Measurements from ENCODE around the gene GALR3. TPM values are rescaled to one million over a fixed set of nuclear protein-coding genes. Genes with fewer than 3 reads are reported as not detected.
"Not testable (repeated sequence)": the region's sequence is repeated elsewhere in the genome, so short reads cannot be mapped to it uniquely, and the experiment has no call there.

Gene GALR3
- total RNA-seq, 2 donors from 2014 or later, result 0.29 TPM; not detected in 1

DNA sequence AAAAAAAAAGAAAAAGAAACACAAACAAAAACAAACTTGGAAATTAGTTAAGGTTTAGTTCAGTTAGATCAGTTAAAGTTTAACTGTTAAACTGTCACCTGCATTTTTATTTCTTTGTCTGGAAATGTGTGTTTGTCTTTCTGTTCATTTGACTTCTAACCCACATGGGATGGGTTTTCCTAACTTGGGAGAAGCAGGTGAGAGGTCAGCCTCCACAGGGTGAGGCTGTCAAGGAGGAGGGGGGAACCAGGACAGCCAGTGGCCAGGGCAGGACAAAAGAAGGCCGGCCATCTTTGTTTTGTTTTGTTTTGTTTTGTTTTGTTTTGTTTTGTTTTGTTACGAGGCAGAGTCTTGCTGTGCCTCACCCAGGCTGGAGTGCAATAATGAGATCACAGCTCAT, 28.8 kb upstream of the GALR3 start:
- no peak for ATAC-seq (replicated peaks in 1 of 2)
- Mint-ChIP-seq H3K27ac (no peak overlapping the region), H3K27me3 (ENCODE audit: low read depth) (no peaks in the 10 kb centered on the region), H3K9me3 (no peaks in the 10 kb centered on the region), H3K4me1 (ENCODE audit: low read depth) (no peaks in the 10 kb centered on the region), H3K4me3 (no peak overlapping the region), H3K36me3 (ENCODE audit: insufficient read depth in 2 of 2) (no peaks in the 10 kb centered on the region)
- DNase-seq, result no peak

DNA sequence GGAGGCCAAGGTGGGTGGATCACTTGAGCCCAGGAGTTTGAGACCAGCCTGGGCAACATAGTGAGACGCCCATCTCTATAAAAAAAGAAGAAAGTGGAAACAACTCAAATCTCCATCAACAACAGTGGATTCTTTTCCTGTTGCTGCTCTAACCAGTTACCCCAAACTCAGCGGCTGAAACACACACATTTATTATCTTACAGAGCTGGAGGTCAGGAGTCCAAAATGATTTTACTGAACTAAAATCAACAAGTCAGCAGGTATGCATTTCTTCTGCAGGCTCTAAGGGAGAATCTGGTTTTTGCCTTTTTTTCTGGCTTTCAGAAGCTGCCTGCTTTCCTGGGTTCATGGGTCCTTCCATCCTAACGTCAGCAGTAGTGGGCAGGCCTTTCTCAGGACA, 27.1 kb upstream of the GALR3 start:
- Mint-ChIP-seq H3K4me1 (ENCODE audit: low read depth) (no peaks in the 10 kb centered on the region), H3K27ac (no peak overlapping the region), H3K9me3 (no peaks in the 10 kb centered on the region), H3K27me3 (ENCODE audit: low read depth) (no peaks in the 10 kb centered on the region), H3K4me3 (no peak overlapping the region), H3K36me3 (ENCODE audit: insufficient read depth in 2 of 2) (no peaks in the 10 kb centered on the region)
- DNase-seq (no peak), ATAC-seq (replicated peaks in 1 of 2) (no peak)

DNA sequence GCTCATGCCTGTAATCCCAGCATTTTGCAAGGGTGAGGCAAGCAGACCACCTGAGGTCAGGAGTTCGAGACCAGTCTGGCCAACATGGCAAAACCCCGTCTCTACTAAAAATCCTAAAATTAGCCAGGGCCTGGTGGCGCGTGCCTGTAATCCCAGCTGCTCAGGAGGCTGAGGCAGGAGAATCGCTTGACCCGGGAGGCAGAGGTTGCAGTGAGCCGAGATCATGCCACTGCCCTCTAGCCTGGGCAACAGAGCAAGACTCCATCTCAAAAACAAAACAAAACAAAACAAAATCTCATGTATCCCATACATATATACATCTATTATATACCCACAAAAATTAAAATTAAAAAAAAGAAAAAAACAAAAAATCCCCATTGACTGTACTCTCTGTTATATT, 25.9 kb upstream of the GALR3 start:
- H3K9me3 Mint-ChIP-seq; H3K27ac Mint-ChIP-seq; H3K27me3 Mint-ChIP-seq (ENCODE audit: low read depth); H3K4me1 Mint-ChIP-seq (ENCODE audit: low read depth); DNase-seq; ATAC-seq (replicated peaks in 1 of 2); H3K36me3 Mint-ChIP-seq (ENCODE audit: insufficient read depth in 2 of 2); H3K4me3 Mint-ChIP-seq: not testable (repeated sequence)

DNA sequence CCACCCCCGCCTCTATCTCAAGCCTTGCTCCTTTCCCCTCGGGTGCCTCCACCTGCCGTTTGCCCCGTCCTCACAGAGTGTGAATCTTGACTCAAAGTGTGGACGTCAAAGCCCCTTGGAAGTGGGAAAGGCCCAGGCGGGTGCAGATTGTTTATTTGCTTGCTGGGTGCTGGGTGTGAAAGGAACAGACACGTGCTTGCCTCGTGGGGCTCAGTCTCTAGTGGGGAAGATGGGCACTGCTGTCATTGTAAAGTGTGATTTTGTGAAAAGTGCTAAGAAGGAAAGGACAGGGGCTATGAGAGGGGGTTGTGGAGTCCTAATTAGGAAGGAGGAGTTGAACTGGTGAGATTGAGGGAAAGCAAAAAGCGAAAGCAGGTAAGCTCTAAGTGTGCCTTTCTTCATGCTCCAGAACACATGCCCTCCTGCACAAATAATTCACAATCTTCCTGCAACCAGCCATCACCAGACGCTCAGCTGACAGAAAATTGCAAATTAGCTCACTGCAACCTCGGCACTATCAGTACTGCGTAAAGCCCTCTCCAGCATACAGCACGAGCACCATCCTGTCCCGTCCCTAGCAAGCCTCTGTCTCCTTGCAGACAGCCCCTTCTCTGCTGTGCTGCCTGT, 25.2 kb upstream of the GALR3 start:
- Mint-ChIP-seq H3K9me3 (no peaks in the 10 kb centered on the region), H3K4me3 (no peak overlapping the region), H3K27ac (no peak overlapping the region), H3K36me3 (ENCODE audit: insufficient read depth in 2 of 2) (peaks cover 0 to 2% of the 10 kb centered on the region in 2 donors), H3K4me1 (ENCODE audit: low read depth) (peaks cover 4% of the 10 kb centered on the region), H3K27me3 (ENCODE audit: low read depth) (peaks cover 5% of the 10 kb centered on the region)
- DNase-seq, result no peak
- no peak for ATAC-seq (replicated peaks in 1 of 2)

DNA sequence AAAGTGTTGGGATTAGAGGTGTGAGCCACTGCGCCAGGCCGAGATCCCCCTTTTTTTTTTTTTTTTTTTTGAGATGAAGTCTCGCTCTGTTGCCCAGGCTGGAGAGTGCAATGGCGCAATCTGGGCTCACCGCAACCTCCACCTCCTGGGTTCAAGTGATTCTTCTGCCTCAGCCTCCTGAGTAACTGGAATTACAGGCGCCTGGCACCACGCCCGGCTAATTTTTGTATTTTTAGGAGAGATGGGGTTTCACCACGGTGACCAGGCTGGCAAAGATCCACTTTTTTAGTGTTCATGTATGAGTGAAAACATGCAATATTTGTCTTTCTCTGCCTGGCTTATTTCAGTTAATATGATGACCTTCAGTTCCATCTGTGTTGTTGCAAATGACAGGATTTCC, 23.2 kb upstream of the GALR3 start:
- not testable (repeated sequence) for H3K9me3 Mint-ChIP-seq; DNase-seq; H3K36me3 Mint-ChIP-seq (ENCODE audit: insufficient read depth in 2 of 2); H3K27ac Mint-ChIP-seq; H3K4me1 Mint-ChIP-seq (ENCODE audit: low read depth); ATAC-seq (replicated peaks in 1 of 2); H3K4me3 Mint-ChIP-seq
- peaks cover 18% of the 10 kb centered on the region for H3K27me3 Mint-ChIP-seq (ENCODE audit: low read depth)

DNA sequence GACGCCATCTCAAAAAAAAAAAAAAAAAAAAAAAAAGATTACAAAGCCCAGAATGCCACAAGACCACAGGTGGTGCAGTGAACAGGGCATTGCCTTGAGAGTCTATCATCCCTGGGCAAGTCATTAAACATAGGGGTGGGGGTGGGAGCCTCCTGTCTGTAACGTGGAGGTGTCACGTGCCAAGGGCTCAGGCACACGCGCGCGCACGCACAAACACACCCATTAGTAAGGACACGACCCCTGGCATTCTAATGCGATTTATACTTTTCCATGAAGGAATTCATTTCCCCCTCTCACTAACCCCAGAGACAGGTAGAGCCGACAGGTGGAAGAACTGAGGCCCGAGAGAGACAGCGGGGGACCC, 21.3 kb upstream of the GALR3 start:
- DNase-seq (no peak), ATAC-seq (replicated peaks in 1 of 2) (no peak)
- H3K9me3 Mint-ChIP-seq, result no peaks in the 10 kb centered on the region
- peak overlapping the region; percentile 80 to 91 for H3K4me3 Mint-ChIP-seq
- peaks cover 0 to 4% of the 10 kb centered on the region in 2 donors for H3K36me3 Mint-ChIP-seq (ENCODE audit: insufficient read depth in 2 of 2)
- H3K27me3 Mint-ChIP-seq (ENCODE audit: low read depth), result peaks cover 34% of the 10 kb centered on the region
- no peak overlapping the region for H3K27ac Mint-ChIP-seq
- H3K4me1 Mint-ChIP-seq (ENCODE audit: low read depth), result peaks cover 27% of the 10 kb centered on the region

DNA sequence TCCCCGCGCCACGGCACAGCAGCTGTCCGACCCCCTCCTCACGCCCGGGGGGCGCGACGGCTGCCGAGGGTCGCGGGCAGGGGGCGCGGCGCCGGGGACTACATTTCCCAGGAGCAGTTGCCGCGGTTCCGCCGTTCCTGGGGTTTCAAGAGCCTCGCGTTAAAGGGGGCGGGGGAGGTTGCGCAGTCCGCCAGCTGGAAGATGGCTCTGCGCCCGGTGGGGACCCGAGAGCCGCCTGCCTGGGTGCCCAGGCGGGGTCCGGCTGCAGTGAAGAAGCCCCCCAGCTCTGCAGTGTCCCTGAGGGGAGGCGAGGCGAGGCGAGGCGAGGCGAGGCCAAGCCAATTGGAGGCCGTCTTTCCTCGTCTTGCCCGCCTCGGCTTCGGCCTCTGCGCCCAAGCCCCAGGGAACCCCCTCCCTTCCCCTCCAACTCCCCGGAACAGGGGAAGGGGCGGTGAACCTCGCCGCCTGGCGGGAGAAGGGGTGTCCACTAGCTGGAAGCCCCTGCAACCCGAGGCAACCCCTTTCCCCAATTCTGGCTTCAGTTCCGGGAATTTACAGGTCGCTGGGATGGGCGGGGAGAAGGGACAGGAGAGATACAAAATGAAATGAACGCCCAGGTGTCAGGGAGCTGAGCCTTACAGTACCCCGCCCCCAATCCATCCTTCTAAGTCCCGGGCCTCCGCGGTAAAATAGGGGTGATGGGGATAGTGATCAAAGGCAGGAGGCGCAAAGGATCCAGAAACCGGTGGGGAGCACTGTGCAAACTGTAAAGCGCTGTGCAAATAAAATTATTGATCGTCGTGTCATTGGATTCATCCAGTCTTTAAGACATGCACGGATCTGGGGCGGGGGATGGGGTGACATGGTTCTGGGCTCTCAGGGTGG, 20.6 kb upstream of the GALR3 start:
- Mint-ChIP-seq H3K27ac (no peak overlapping the region), H3K27me3 (ENCODE audit: low read depth) (peaks cover 38% of the 10 kb centered on the region), H3K36me3 (ENCODE audit: insufficient read depth in 2 of 2) (peaks cover 0 to 4% of the 10 kb centered on the region in 2 donors), H3K9me3 (no peaks in the 10 kb centered on the region), H3K4me1 (ENCODE audit: low read depth) (peaks cover 33% of the 10 kb centered on the region), H3K4me3 (peak overlapping the region; percentile 85 to 91)
- ATAC-seq (replicated peaks in 1 of 2) (peak in 1 of 2 donors; percentile 36), DNase-seq (peak; percentile 22 to 37)

DNA sequence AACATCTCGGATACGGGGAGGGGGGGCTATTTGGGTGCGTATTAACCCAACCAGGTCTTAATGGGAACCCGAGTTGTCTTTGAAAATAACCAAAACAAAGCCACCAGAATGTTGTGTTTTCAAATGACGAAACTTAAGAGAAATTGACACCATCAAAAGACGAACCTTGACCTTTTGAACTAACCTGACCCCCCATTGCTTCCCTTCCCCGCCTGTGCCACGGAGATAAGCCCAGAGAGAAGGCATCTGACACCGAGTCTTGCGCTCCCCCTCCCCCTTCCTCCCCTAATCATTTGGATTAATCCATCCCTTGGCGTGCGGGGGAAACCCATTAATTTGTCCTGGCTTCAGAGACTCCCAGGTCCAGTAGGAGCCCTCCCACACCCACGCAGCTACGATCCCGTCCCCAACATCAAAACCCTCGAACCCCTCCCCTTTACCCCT, 20.0 kb upstream of the GALR3 start:
- Mint-ChIP-seq H3K36me3 (ENCODE audit: insufficient read depth in 2 of 2) (peaks cover 0 to 4% of the 10 kb centered on the region in 2 donors), H3K9me3 (no peaks in the 10 kb centered on the region), H3K27me3 (ENCODE audit: low read depth) (peaks cover 38% of the 10 kb centered on the region), H3K27ac (no peak overlapping the region), H3K4me3 (peak overlapping the region; percentile 85 to 91), H3K4me1 (ENCODE audit: low read depth) (peaks cover 36% of the 10 kb centered on the region)
- no peak for ATAC-seq (replicated peaks in 1 of 2)
- DNase-seq, result no peak

DNA sequence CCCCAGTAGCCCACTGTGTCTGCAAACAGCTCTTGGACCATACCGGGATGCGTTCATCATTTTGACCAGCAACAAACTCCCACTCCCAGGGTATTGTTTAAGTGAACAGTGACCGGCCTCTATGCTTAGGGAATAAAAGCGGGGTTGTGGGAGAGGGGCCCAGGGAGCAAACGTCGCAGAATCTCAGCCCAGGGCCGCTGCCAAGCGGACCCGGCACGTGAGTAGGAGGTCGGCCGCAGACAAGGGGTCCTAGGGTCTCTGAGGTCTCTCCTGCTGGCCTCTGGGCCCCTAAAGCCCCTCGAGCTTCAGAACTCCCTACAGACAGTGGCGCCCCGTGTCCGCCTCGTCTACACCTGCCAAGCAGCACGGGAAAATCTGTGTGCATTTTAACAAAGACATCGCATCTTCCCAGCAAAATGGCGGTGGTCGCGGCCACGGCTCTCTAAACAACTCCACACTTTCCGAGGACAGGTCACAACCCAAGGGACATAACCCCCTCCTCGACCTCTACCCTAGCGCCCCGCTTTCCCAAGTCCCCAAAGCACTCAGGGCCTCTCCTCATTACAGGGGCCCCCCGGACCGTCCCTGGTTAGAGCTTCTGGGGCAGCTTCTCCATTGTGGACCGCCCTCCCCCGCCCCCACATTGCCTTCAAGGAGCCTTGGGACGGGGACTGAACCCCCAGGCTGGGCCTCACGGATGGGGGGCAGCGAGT, 19.4 kb upstream of the GALR3 start:
- DNase-seq, result no peak
- Mint-ChIP-seq H3K27me3 (ENCODE audit: low read depth) (peaks cover 38% of the 10 kb centered on the region), H3K4me3 (peak overlapping the region; percentile 72 to 85), H3K9me3 (no peaks in the 10 kb centered on the region), H3K4me1 (ENCODE audit: low read depth) (peaks cover 42% of the 10 kb centered on the region), H3K27ac (no peak overlapping the region), H3K36me3 (ENCODE audit: insufficient read depth in 2 of 2) (peaks cover 0 to 4% of the 10 kb centered on the region in 2 donors)
- no peak for ATAC-seq (replicated peaks in 1 of 2)

DNA sequence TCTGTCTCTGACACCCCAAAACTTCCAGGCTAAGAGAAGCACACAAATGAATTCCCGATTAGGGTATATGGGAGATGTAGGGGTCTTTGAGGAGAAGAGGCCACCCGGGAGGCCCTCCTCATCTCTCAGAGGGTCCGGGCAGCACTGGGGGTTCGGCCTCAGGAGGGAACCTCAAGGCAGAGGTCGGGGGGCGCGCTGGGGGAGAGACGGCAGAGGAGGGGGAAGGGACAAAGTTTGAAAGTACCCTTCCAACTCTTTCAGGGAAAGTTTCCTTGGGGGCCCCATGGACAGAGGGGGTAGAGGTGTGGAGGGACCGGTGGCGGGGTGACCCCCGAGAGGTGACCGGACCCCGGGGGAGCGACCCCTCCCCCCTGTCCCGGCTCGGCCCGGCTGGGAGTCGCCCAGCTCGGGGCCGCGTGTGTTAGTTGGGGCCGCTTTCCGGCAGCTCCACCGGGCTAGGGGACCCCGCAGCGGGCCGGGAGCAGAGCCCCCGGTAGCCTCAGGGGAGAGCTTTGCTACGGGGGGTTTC, 18.8 kb upstream of the GALR3 start:
- Mint-ChIP-seq H3K4me3 (peak overlapping the region; percentile 72 to 85), H3K4me1 (ENCODE audit: low read depth) (peaks cover 42% of the 10 kb centered on the region)
- peak in 1 of 2 donors; percentile 29 for DNase-seq

DNA sequence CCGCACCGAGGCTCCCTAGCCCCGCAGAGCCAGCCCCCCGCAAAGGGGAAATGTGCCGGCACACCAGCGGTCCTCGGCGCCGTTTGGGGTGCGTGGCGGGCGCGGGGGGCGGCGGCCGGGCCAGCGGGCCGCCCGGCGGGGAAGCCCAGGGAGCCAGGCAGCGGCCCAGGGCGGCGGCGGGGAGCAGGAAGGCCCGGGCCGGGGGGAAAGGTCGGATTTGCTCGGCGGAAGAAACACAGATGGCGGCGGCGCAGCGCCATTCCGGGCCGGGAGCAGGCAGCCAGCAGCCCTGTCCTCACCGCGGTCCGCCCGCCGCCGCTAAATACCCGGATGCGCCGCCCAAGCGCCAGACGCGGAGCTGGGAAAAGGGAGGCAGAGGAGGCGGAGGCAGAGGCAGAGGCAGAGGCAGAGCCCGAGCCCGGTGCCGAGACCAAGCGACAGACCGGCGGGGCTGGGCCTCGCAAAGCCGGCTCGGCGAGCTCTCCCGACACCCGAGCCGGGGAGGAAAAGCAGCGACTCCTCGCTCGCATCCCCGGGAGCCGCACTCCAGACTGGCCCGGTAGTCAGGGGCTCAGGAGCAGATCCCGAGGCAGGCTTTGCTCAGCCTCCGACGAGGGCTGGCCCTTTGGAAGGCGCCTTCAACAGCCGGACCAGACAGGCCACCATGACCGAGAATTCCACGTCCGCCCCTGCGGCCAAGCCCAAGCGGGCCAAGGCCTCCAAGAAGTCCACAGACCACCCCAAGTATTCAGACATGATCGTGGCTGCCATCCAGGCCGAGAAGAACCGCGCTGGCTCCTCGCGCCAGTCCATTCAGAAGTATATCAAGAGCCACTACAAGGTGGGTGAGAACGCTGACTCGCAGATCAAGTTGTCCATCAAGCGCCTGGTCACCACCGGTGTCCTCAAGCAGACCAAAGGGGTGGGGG, 18.0 kb upstream of the GALR3 start:
- H3K27ac Mint-ChIP-seq, result no peak overlapping the region
- peak overlapping the region; percentile 88 to 95 for H3K4me3 Mint-ChIP-seq
- H3K9me3 Mint-ChIP-seq, result no peaks in the 10 kb centered on the region
- peaks cover 38% of the 10 kb centered on the region for H3K27me3 Mint-ChIP-seq (ENCODE audit: low read depth)
- peaks cover 0 to 4% of the 10 kb centered on the region in 2 donors for H3K36me3 Mint-ChIP-seq (ENCODE audit: insufficient read depth in 2 of 2)
- peaks cover 42% of the 10 kb centered on the region for H3K4me1 Mint-ChIP-seq (ENCODE audit: low read depth)
- ATAC-seq (replicated peaks in 1 of 2), result peak; percentile 22 to 45
- DNase-seq, result peak; percentile 80 to 87

More for the DNA sequence above, 18.8 kb upstream of the GALR3 start:
- Mint-ChIP-seq H3K36me3 (ENCODE audit: insufficient read depth in 2 of 2) (peaks cover 0 to 4% of the 10 kb centered on the region in 2 donors), H3K9me3 (no peaks in the 10 kb centered on the region), H3K27me3 (ENCODE audit: low read depth) (peaks cover 38% of the 10 kb centered on the region), H3K27ac (no peak overlapping the region)
- ATAC-seq (replicated peaks in 1 of 2), result no peak

DNA sequence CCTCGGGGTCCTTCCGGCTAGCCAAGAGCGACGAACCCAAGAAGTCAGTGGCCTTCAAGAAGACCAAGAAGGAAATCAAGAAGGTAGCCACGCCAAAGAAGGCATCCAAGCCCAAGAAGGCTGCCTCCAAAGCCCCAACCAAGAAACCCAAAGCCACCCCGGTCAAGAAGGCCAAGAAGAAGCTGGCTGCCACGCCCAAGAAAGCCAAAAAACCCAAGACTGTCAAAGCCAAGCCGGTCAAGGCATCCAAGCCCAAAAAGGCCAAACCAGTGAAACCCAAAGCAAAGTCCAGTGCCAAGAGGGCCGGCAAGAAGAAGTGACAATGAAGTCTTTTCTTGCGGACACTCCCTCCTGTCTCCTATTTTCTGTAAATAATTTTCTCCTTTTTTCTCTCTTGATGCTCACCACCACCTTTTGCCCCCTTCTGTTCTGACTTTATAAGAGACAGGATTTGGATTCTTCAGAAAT, 17.3 kb upstream of the GALR3 start:
- Mint-ChIP-seq H3K27ac (peak overlapping the region; percentile 40), H3K27me3 (ENCODE audit: low read depth) (peaks cover 38% of the 10 kb centered on the region), H3K36me3 (ENCODE audit: insufficient read depth in 2 of 2) (peaks cover 0 to 4% of the 10 kb centered on the region in 2 donors), H3K4me1 (ENCODE audit: low read depth) (peaks cover 42% of the 10 kb centered on the region), H3K4me3 (peak overlapping the region; percentile 88 to 95), H3K9me3 (no peaks in the 10 kb centered on the region)
- no peak for ATAC-seq (replicated peaks in 1 of 2)
- no peak for DNase-seq

Data from activated T-cell treated with anti-CD3 and anti-CD28 coated beads, Interleukin-2, amount 50 U/mL, for 72 hours (primary cell).